NCI-H2171 treated with DMSO at 0.1 percent for 48 hours (cell line): ENCODE results near the gene S100A6.
"Not testable (repeated sequence)": the region's sequence is repeated elsewhere in the genome, so short reads cannot be mapped to it uniquely, and the experiment has no call there.

Experiments used
- DNase-seq: peaks from one replicate; lab custom pipeline; 2025; lab: John Stamatoyannopoulos, UW

The S100A6 gene

DNA sequence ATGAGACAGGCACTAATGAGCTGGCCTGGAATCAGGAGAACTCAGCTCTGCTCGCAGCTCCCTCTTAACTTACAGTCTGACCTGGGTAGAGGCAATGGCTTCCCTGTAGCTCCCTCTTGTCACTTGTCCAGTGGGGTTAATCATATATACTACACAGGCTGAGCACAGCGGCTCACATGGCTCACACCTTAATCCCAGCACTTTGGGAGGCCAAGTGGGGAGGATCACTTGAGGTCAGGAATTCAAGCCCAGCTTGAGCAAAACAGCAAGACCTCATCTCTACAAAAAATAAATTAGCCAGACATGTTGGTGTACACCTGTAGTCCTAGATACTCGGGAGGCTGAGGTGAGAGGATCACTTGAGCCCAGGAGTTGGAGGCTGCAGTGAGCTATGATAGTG, 4.2 kb downstream of the S100A6 start:
- no peak for DNase-seq

DNA sequence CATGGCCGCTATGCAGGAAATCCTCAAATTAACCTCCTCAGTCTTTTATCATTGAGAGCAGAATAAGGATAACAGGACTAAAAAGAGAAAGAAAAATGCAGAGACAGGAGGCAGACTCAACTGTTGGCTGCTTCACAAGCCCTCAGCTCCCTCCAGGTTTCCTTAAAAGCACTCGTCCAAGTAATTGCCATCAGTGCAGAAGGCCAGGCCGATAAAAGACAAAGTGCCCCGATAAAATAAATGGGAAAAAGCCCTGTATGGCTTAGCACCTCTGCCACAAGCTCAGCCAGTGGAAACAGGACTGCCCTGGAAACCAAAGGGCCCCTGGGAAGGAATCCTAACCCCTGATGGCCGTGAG, 8.1 kb downstream of the S100A6 start:
- DNase-seq: no peak

DNA sequence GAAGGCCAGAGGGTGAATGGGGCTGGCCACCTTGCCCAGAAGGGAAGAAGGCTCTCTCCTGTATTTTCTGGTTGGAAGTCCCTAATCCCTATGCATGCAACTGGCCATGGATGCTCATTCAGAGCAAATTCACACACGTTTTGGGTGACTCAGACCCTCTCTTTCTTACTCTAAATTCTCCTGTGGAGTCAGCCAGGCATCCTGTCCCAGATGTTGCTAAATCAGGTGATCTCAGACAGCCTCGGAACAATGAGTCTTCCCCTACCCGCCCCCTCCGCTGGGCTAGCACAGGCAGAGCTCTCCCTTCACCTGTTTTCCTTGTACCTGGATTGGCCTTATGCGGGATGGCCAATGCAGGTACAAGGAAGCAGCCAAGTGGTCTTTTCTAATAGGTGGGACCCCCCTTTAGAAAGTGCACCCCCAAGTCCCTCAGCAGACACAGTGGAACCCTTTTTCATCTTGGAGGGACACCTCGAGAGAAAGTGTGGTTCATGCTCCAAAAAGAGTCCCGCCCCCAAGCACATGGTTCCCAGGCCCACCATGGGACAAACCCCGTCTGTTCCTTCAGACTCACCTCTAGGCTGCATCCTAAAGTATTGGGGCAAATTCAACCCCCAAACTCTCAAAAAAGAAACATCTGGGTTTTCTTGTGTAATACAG, 8.6 kb downstream of the S100A6 start:
- no peak for DNase-seq

- peak; percentile 50 for DNase-seq
Measured at GRCh38 chr1:153526132-153526543, 9.7 kb downstream of the S100A6 start.

DNA sequence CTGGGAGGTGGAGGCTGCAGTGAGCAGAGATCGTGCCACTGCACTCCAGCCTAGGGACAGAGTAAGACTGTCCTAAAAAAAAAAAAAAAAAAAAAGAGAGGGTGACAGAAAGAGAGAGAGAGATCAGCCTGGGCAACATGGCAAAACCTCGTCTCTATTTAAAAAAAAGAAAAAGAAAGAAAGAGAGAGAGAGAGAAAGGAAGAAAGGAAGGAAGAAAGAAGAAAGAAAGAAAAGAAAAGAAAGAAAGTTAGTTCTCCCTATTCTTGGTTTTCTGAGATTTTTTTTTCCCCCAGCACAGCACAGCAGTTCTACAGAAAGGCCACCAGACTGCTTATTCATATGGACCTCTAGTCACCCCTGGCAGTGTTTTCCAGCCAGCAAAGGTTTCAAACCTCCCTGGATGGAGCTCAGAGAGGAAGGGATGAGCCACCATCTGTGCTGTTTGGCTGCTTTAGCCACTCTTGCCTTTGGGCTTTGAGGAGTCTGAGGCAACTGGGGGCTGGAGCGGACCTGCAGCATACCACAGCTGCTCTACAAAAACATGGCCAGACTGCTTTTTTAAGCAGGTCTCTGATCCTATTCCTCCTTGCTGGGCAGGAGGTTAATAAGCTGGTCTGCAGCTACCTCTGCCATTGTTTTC, 10.6 kb downstream of the S100A6 start:
- peak; percentile 49 for DNase-seq

DNA sequence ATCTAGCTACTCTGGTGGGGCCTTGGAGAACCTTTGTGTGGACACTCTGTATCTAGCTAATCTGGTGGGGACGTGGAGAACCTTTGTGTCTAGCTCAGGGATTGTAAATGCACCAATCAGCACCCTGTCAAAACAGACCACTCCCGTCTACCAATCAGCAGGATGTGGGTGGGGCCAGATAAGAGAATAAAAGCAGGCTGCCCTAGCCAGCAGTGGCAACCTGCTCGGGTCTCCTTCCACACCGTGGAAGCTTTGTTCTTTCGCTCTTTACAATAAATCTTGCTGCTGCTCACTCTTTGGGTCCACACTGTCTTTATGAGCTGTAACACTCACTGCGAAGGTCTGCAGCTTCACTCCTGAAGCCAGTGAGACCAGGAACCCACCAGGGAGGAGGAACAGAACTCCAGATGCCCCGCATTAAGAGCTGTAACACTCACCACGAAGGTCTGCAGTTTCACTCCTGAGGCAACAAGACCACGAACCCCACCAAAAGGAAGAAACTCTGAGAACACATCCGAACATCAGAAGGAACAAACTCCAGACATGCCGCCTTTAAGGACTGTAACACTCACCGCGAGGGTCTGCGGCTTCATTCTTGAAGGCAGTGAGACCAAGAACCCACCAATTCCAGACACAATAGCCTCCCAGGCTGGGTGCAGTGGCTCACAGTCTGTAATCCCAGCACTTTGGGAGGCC, 13.3 kb downstream of the S100A6 start:
- DNase-seq: not testable (repeated sequence)

DNA sequence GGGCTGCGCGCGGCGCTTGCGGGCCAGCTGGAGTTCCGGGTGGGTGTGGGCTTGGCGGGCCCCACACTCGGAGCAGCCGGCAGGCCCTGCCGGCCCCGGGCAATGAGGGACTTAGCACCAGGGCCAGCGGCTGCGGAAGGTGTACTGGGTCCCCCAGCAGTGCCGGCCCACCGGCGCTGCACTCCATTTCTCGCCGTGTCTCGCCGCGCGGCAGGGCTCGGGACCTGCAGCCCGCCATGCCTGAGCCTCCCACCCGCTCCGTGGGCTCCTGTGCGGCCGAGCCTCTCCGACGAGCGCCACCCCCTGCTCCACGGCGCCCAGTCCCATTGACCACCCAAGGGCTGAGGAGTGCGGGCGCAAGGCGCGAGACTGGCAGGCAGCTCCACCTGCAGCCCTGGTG, 14.0 kb downstream of the S100A6 start:
- DNase-seq: not testable (repeated sequence)

GRCh38 chr1:153520818-153521476, 14.8 kb downstream of the S100A6 start:
- no peak for DNase-seq

GRCh38 chr1:153520137-153520691, 15.6 kb downstream of the S100A6 start:
- DNase-seq: not testable (repeated sequence)

- no peak for DNase-seq
Measured at GRCh38 chr1:153519242-153519641, 16.5 kb downstream of the S100A6 start.

DNA sequence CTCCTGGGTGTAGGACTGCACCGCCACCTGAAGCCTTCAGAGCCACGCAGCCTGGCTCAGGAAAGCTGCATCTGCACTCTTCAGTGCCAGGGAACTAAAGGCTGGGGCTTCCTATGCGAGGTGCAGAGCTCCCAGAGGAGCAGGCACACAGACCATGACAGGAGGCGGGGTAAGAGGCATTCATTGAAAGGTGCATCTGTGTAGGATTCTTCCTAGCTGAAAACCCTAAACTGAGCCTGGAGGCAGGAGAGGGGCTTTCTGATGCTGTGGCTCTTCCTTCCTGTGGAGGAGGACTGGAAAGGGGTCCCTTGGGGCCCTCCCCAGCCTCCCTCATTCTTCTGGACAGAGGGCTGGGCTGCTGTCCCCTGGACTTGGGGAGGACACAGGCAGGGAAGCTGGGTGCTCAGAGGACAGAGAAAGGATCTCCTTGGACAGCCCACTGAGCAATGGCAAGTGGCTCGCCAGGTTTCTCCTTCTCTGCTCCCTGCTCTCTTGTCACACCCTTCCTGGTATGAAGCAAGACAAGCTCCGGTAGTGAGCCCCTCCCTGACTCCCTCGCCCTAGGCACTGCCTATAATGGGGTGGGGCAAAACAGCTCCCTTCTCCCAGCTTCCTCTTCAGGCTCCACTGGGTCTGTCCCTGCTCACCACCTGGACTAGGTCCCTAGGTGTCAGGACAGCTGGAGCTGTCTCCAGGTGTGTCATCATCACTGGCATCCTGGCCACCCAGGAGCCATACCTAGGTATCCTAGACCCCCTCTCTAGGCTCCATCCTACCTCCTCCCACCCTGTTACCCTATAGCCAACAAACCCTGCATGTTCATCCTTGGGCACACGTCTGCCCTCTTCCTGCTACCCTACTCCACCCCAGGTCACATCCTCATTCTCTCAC, 20.0 kb downstream of the S100A6 start:
- DNase-seq: peak; percentile 37

DNA sequence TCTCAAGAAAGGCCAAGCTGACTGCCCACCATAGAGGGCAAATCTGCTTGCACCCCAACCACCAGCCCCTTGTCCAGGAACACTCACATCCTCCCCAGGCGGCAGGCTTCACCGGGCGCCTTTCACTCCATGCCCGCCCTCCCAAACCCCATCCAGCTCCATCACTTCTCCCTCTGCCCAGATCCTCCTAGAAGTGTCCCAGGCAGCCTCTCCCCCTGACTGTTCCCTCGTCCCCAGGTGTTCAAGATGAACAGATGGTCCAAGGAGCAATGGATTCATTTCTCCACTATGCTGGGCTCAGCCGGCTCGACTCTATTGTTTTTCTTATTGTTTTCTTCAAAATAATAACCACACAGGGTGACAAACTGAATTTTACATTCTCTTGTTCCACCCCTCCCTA, 22.1 kb downstream of the S100A6 start:
- DNase-seq: peak; percentile 46

- peak; percentile 26 for DNase-seq
Measured at GRCh38 chr1:153513023-153513422, 22.8 kb downstream of the S100A6 start.

GRCh38 chr1:153510984-153511410, 24.8 kb downstream of the S100A6 start:
- DNase-seq: peak; percentile 71

- no peak for DNase-seq
Measured at GRCh38 chr1:153509729-153510354, 25.9 kb downstream of the S100A6 start.

- DNase-seq: no peak
Measured at GRCh38 chr1:153509036-153509435, 26.8 kb downstream of the S100A6 start.

DNA sequence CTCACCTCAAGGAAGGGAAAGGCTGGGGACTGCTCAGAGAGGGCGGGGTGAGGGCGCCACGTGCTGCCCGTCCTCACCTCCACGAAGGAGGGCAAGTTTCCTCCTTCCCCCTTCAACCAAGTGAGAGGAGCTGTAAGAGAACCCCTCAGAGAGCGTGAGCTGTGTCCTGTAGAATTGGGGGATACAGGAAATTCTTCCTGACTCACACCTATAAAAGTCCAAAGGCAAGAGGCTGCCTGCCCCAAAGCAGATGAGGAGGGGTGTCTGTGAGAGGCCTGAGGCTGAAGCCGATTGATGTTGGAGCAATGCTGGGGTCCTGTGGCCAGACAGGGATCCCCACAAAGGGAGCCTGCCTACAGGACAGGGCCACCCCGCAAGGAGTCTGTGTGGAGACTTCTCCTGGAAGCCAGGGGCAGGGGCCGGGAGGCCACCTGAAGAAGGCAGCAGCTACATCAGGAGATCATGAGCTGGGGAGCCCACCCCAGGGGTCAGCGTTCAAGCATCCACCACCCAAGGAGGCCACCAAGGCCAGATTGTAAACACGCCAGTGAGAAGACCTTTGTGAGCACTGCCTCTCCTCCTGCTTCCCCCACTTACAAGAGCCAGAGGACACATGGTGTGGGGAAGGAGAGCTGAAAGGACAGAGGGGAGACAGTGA, 27.7 kb downstream of the S100A6 start:
- DNase-seq: no peak

GRCh38 chr1:153506831-153507413, 28.9 kb downstream of the S100A6 start:
- DNase-seq: no peak

GRCh38 chr1:153506386-153506785, 29.4 kb downstream of the S100A6 start:
- DNase-seq: no peak

DNA sequence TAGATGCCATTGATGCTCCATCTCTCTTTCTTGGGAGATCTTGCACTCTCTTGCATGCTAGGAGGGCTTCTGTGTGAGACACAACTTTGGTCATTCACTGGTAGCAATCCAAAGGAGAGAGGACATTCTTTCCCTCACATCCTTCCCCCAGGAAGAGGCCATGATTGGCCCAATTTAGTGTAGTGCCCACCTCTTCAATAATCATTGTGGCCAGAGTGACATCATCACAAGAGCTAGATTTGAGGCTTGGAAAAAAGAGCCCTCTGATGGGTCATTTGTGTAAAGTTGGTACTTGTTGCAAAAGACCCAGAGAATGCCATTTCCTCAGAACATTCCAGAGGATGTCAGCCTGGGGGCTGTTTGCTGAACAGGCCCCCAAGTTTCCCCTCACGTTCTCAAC, 30.2 kb downstream of the S100A6 start:
- DNase-seq: no peak
